H1 (cell line): ENCODE results near the gene MFSD2A. TPM values are rescaled to one million over a fixed set of nuclear protein-coding genes. Genes with fewer than 3 reads are reported as not detected.

Source experiments
- CHD2 ChIP-seq: IDR thresholded peaks from 2 replicates; pipeline ENCODE4 v1.6.1; 2012; ENCODE audit warnings: low read length, improper control_type of control experiment
- PHF8 ChIP-seq: fragments of 200-600 bp; sonication (generic); conservative IDR thresholded peaks from 2 replicates; pipeline ENCODE4 v1.7.1; 2012; ENCODE audit warnings: low read depth, mild to moderate bottlenecking, inconsistent platforms, low read length, moderate library complexity
- polyA plus RNA-seq, 7 experiments: library from polyadenylated mRNA; depleted of rRNA in 3 of 7; stranded (reverse) in 5 of 7; unstranded in 2 of 7; fragments of >200 nt in 5 of 7; fragments of 200-250 nt in 2 of 7; gene quantifications; 1 replicate in 5 of 7; 2 replicates in 1 of 7; 4 replicates in 1 of 7; pipeline versions ENCODE4 v1.2.1 to v1.2.3, GENCODE V29; 2011 to 2013; ENCODE audit warnings: missing spikeins in 2 of 7, mixed read lengths in 2 of 7
- total RNA-seq: library from RNA; stranded (reverse); fragmentation: NEBNext Ultra II Directional; extraction: Animal tissue kit (Norgen Biotek cat#: 25700); gene quantifications from 2 replicates; pipeline ENCODE4 v1.2.1, GENCODE V29; 2021

MFSD2A gene
- total and polyA plus RNA-seq, 2 of the 8 experiments (the other 6 are each of a cell fraction or from before 2014, with no cell fraction given): 18.3 to 25.9 TPM

- TF ChIP-seq CHD2: no peak
- TF ChIP-seq PHF8: no peak
Observed at GRCh38 chr1:40014253-40014706, 59.3 kb downstream of the MFSD2A start (continued).
